Cortex of kidney (tissue), 1 donor: Measurements from ENCODE around the gene TMEM128.
"Not testable (repeated sequence)": the region's sequence is repeated elsewhere in the genome, so short reads cannot be mapped to it uniquely, and the experiment has no call there.

ENCODE experiments used
- DNase-seq: peaks from one replicate; lab custom pipeline; 2025; lab: John Stamatoyannopoulos, UW

TMEM128 gene

GRCh38 chr4:4188557-4188956 is 59.5 kb downstream of the TMEM128 start:
- DNase-seq = not testable (repeated sequence)
